HG03135 (cell line): ENCODE results near the gene IZUMO1.
A peak's percentile ranks its signal among the peaks of the same experiment; 100 is the strongest.
"Not testable (repeated sequence)": the region's sequence is repeated elsewhere in the genome, so short reads cannot be mapped to it uniquely, and the experiment has no call there.

Experiments used
- ATAC-seq: cut with Tn5 transposase; IDR thresholded peaks from one replicate; pipeline ENCODE4 v1.9.1; 2021; ENCODE audit warnings: mild to moderate bottlenecking, moderate library complexity; ENCODE audit not compliant: unreplicated experiment

Gene IZUMO1

GRCh38 chr19:48738557-48739403, 7.9 kb downstream of the IZUMO1 start:
- ATAC-seq = peak; percentile 86

GRCh38 chr19:48737360-48737998, 9.2 kb downstream of the IZUMO1 start:
- no peak for ATAC-seq

- ATAC-seq = no peak
These were observed 11.6 kb downstream of the IZUMO1 start for GRCh38 chr19:48735031-48735615.

GRCh38 chr19:48734625-48735024, 12.1 kb downstream of the IZUMO1 start:
- no peak for ATAC-seq

GRCh38 chr19:48731452-48731851, 15.3 kb downstream of the IZUMO1 start:
- no peak for ATAC-seq

GRCh38 chr19:48728911-48729664, 17.6 kb downstream of the IZUMO1 start:
- no peak for ATAC-seq

DNA sequence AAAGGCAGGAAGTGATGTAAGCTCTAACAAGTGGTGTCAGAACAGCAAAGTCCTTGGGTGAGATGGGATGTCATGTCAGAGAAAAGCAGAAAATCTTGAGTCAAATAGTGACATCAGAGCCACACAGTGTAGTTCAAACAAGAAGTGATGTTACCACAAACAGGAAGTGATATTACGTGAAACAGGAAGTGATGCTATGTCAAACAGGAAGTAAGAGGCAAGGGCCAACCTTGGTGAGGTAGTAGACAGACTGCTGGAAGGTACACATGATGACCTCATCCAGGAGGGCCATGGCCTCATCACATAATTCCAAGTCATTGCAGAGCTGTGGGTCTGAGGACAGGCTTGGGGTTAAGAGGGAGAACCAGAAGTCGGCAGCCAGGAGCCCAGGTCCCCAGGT, 20.2 kb downstream of the IZUMO1 start:
- no peak for ATAC-seq

DNA sequence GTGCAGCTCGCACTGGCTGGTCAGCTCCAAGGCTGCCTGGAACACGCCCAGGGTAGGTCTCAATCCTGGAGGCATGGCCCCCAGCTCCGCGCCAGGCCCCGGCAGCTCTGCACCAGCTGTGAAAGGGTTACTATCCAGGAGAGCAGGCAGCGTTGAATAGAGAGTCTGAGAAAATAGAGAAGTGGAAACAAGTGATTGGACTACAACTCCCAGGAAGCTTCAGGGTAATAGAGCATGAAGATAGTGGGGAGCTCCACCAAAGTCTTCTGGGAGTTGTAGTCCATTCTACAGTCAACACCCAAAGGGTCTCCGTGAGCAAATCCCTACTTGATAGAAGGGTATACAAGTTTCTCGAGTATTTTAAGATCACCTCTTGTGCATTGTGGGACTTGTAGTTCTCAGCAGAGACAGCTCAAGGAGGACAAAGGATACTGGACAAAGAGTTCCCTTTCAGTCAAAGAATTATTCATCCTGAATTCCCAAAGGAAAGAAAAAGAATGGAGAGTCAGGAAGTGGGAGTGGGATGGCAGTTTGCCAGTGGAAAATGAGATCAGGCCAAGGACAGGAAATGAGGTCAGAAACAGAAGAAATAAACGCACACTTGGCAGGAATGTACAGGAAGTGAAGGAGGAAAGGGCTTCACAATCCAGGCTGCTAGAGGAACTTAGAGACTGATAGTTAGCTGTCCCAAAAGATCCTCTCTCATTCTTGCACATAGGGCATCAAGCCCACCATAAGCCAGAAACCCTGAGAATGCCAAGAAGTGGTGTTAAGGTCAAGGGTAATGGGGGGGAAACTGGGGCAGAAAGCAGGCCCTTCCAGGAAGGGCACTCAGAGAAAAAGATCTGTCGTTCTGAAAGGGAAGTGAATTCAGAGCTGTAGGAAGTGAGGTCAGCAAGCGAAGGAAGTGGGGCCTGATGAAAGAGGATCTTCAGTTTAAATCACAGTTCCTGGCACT, 21.6 kb downstream of the IZUMO1 start:
- ATAC-seq = no peak

DNA sequence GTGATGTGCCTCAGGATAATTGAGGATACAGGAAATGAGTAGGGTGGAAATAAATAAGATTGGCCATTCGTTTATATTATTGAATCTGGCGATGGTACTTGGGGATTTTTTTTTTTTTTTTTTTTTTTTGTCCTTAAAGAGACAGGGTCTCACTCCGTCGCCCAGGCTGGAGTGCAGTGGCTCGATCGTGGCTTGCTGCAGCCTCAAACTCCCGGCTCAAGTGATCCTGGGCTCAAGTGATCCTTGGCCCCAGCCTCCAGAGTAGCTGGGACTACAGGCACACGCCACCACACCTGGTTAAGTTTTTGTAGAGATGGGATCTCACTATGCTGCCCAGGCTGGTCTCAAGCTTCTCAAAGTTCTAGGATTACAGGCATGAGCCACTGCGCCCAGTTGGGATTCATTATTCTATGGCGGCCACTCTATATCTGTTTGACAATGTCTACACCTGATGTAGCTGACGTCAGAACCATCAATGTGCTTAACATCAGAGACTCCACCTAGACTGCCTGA, 24.5 kb downstream of the IZUMO1 start:
- ATAC-seq = no peak

DNA sequence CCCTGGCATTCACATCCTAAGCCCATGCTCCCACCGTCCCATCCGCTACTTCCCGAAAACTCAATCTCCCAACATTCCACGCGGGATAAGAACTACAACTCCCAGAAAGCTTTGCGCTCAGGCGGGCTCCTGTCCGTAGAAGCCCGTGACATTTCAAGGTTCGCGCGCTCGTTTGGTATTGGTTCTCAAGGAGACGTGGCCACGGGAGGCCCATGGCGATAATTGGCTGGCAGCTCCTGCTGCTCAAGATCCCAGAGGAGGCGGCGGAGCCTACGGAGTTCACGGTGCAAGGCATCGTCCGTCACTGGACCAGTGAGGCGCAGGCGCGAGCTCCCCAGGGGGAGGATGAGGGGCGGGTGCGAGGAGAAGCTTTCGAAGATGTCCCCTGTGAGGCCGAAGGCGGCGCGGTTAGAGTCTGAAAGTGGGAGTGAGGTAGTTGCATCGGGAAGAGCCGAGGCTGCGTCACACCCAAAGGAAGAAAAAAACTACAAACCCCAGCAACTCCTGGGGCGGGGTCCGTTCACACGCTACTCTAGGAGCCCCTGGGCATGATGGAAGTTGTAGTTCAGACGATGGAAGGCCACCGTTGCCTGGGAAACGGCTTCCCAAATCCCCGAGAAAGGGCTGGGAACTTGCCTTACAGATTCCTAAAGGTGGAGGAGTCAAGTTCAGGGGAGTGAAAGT, 26.0 kb downstream of the IZUMO1 start:
- peak; percentile 71 for ATAC-seq

DNA sequence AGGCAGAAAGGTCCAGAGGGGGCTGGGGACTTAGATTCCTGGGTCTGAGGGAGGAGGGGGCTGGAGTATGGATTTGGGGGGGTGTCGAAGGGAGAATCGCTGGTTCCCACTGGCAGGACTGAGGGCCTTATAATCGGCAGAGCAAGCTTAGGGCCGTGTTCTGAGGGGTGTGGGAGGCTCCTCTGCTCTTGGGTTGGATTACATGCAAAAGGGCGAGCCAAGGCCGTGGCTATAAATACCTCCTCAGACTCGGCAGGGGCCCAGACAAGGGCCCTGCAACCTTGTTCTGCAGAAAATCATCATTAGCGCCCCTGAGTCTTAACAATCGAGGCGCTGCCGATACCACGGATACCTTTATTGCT, 26.5 kb downstream of the IZUMO1 start:
- no peak for ATAC-seq

GRCh38 chr19:48719263-48720171, 27.2 kb downstream of the IZUMO1 start, which contains the start of gene MAMSTR:
Gene MAMSTR, minus strand, starts transcription at chr19:48719725. Its CDS starts 694 bp downstream, at chr19:48719031.
- ATAC-seq = no peak

DNA sequence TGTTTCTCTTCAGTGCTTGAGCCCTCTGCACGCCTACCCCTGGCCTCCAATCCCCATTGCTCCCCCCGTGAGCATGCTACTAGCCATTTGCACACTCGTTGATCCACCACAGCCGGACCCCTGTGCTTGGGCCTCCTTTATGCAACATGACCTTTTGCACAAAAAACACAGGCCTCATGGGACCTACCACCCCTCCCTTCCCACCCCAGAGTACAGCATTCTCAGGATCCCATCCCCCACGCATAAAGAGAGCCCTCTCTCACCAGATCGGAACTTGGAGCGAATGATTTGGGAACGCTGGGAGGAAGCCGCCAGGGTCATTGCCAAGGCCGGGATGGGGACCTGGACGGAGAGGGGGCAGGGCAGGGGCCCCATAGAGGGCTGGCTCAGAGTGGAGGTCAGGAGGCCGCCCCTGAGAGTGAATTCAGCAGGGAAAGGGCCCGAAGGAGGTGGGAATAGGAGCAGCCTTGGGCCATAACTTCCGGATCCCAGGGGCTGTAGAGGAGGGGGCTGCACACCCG, 27.9 kb downstream of the IZUMO1 start:
- no peak for ATAC-seq

DNA sequence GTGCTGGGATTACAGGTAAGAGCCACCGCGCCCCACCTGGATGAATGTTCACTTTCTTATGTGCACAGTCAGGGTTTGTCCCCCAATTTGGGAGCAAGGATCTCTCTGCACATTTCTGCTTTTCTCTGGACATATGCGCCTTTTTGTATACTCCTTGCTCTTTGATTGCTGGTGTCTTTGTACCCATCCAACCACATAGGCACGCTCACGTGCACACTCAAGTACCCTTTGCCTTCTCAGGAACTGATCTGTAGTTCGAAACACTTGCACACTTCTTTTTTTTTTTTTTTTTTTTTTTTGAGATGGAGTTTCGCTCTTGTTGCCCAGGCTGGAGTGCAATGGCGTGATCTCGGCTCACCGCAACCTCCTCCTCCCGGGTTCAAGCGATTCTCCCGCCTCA, 28.6 kb downstream of the IZUMO1 start:
- not testable (repeated sequence) for ATAC-seq

DNA sequence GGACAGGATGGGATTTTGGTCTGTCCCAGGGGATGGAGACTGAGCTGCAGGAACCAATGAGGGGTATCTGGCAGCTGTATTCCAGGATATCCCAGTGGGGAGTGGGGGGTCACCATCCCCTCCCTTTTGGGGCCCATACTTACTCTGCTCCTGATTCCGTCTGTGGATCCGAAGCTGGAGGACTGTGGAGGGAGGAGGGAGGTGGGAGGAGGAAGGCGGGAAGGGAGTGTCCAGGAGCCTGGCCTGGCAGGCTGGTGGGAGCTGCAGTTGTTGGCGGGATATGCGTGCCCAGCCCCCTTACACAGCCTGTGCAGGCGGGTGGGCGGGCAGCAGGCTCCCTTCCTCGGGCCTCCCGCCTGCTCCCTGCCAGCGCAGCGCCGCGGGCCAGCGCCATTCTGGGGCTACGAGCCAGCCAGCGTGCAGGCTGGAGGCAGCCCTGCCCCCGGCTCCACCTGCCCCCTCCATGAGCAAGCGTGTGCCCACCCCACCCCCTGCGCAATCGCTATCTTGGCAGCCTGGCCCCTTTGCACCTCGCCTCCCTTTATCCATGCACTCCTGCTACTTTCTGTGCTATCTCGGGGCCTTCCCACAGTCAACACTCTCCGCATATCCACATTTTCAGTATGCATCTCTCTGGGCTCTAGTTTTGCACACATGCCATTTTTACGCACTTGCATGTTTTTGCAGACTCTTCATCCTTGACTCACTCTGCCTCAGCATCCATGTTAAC, 30.0 kb downstream of the IZUMO1 start:
- ATAC-seq = no peak

GRCh38 chr19:48715681-48716171, 31.0 kb downstream of the IZUMO1 start:
- no peak for ATAC-seq
